Endometrial microvascular endothelial cells (primary cell): Measurements from ENCODE around the gene UBE2R2. TPM values are rescaled to one million over a fixed set of nuclear protein-coding genes. Genes with fewer than 3 reads are reported as not detected.
"Not testable (repeated sequence)": the region's sequence is repeated elsewhere in the genome, so short reads cannot be mapped to it uniquely, and the experiment has no call there.

ENCODE experiments used
- in situ Hi-C: cut with HindIII; loops from 2 replicates; pipeline ENCODE4 v1.10.0; 2017; ENCODE audit warnings: low sequenced_read_pairs, low pct_unique_long_range_greater_than_20kb; ENCODE audit errors: inconsistent ontology term
- total RNA-seq: library from RNA; depleted of rRNA; stranded (reverse); fragments of >200 nt; gene quantifications from one replicate; pipeline ENCODE4 v1.2.3, GENCODE V29; 2015; ENCODE audit errors: inconsistent ontology term

UBE2R2 gene
- total RNA-seq, 1 donor from 2014 or later: 28.2 TPM

- in situ Hi-C loops: not testable (repeated sequence)
Measured at GRCh38 chr9:33829641-33830230, 12.8 kb downstream of the UBE2R2 start.

DNA sequence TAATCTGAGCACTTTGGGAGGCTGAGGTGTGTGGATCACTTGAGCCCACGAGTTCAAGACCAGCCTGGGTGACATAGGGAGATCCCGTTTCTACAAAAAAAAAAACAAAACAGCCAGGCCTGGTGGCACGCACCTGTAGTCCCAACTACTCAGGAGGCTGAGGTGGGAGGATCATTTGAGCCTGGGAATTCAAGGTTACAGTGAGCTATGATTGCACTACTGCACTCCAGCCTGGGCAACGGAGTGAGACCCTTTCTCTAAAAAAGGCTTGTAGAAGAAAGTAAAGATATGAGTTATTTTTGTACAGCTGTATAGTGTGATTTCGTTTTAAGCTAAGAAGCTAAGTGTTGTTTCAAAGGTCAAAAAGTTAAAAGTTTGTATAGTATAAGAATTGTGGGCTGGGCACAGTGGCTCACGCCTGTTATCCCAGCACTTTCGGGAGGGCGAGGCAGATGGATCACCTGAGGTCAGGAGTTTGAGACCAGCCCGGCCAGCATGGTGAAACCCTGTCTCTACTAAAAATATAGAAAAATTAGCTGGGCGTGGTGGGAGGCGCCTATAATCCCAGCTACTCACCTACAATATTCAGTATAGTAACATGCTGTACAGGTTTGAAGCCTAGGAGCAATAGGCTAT, 18.8 kb downstream of the UBE2R2 start:
- in situ Hi-C loops: no loop called here

DNA sequence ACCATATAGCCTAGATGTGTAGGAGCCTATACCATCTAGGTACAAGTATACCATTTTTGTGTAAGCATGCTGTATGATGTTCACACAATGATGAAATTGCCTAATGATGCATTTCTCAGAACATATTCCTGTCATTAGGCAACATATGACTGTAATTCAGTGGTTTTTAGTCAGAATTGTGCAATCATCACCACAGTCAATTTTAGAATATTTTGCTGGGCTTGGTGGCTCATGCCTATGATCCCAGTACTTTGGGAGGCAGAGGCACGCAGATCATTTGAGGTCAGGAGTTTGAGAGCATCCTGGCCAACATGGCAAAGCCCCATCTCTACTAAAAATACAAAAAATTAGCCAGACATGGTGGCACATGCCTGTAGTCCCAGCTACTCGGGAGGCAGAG, 19.3 kb downstream of the UBE2R2 start:
- in situ Hi-C loops: not testable (repeated sequence)

DNA sequence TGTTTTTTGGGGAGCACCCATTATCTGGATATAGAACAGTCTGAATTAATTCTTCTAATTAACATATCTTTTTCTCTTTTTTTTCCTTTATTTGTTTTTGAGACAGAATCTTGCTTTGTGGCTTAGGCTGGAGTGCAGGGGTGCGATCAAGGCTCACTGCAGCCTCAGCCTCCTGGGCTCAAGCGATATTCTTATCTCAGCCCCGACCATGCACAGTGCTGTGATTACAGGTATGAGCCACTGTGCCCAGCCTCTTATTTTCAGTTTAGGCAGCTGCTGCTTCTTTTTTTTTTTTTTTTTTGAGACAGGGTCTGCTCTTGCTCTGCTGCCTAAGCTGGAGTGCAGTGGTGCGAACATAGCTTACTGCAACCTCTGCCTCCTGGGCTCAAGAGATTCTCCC, 20.2 kb downstream of the UBE2R2 start:
- in situ Hi-C loops: no loop called here

DNA sequence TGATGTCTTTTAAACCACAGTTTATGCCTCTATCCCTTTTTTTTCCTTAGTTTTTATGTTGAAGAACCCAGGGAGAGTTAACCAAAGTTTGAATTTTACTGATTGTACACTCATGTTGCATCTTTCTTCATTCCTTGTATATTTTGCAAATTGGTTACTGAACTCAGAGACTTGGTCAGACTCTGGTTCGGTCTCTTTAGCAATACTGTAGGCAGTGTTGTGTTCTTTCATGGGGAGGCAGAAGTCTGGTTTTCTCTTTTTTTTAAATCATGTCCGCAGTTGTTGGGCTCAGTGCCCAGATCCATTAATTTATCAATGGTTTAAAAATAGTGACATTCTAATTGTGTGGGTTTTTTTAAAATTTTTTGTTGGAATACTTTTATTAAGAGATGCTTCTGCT, 23.4 kb downstream of the UBE2R2 start:
- in situ Hi-C loops: no loop called here

GRCh38 chr9:33843312-33843961, 26.5 kb downstream of the UBE2R2 start:
- in situ Hi-C loops: no loop called here

DNA sequence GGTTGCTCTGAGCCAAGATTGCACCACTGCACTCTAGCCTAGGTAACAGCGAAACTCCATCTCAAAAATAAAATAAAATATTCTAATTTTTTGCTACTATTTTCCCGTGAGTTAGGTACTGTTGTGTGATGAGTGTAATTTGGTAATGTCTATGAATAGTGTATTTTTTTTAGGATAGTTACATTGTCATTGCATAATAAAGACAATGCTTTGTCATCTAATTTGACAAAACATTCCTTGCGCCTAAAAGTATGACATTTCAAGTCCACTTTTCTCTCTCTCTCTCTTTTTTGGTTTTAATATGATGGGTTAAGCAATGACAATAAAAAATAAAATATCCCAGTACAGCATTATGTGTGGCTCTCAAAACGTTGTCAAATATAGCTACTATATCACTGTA, 29.3 kb downstream of the UBE2R2 start:
- in situ Hi-C loops: no loop called here

DNA sequence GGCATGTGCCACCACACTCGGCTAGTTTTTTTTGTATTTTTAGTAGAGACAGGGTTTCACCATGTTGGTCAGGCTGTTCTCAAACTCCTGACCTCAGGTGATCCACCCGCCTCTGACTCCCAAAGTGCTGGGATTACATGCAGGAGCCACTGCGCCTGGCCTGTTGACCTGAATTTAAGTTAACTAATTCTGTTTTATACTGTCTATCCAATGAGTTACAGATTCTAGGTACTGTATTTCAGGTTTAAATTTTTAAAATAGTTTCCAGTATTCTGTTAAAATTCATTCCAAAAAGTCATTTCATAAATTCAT, 30.9 kb downstream of the UBE2R2 start:
- in situ Hi-C loops: not testable (repeated sequence)

DNA sequence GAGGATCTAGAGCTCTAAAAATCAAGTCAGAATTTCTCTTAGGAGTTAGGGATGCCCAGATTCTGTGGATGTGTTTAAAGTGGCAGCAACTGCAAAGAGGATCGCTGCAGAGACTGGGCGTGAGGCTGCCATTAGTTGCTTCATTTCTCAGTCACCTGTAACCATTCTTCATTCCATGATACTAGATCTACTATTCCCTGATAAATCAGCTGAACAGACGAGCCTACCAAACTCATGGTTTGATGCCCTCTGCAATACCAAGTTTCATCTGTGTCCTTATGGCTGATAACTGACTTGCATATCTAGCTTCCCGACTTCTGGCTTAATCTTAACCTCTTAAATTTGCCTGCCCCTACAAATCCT, 33.3 kb downstream of the UBE2R2 start:
- in situ Hi-C loops: no loop called here

GRCh38 chr9:33850677-33851076, 33.7 kb downstream of the UBE2R2 start:
- in situ Hi-C loops: no loop called here

DNA sequence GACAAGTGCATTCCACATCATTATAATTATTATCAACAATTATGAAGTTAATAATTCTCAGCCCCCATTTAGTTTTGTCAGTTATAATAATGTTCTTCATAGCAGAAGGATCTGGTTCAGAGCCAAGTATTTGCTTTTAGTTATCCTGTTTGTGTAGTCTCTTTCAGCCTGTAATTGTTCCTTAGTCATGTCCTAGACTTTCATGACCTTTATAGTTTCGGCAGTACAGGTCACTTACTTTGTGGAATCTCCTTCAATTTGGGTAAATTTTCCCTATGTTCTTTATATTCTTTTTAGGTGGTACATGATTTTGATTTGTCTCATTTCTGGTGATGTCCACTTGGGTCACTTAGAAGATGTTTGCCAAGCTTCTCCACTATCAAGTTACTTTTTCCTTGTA, 34.3 kb downstream of the UBE2R2 start:
- in situ Hi-C loops: no loop called here

GRCh38 chr9:33852216-33852826, 35.4 kb downstream of the UBE2R2 start:
- in situ Hi-C loops: no loop called here

GRCh38 chr9:33856247-33856646, 39.3 kb downstream of the UBE2R2 start:
- in situ Hi-C loops: no loop called here

- in situ Hi-C loops: no loop called here
Measured at GRCh38 chr9:33858423-33858822, 41.5 kb downstream of the UBE2R2 start.

- in situ Hi-C loops: no loop called here
Measured at GRCh38 chr9:33860200-33860871, 43.4 kb downstream of the UBE2R2 start.

GRCh38 chr9:33861917-33862453, 45.0 kb downstream of the UBE2R2 start:
- in situ Hi-C loops: no loop called here

- in situ Hi-C loops: not testable (repeated sequence)
Measured at GRCh38 chr9:33863027-33863426, 46.1 kb downstream of the UBE2R2 start.

GRCh38 chr9:33867747-33868439, 50.9 kb downstream of the UBE2R2 start:
- in situ Hi-C loops: no loop called here

- in situ Hi-C loops: no loop called here
Measured at GRCh38 chr9:33868440-33868973, 51.5 kb downstream of the UBE2R2 start.
